HCT116 (cell line): ENCODE data around the gene RNF222. TPM values are rescaled to one million over a fixed set of nuclear protein-coding genes. Genes with fewer than 3 reads are reported as not detected.
A peak's percentile ranks its signal among the peaks of the same experiment; 100 is the strongest.

Source experiments
- ATAC-seq: fragments of 200-7000 bp; cut with Tn5 transposase; 2 replicates; pipeline ENCODE4 v1.9.1; 2020; ENCODE audit warnings: mild to moderate bottlenecking, moderate library complexity
- BruUV-seq: library from RNA; stranded (reverse); fragments of 400-500 nt; replicated peaks from 2 replicates; lab custom pipeline; 2021; lab: Mats Ljungman, UMichigan
- CTCF ChIA-PET: fragments of 300-600 bp; sonication (Branson Sonifier 250); formaldehyde crosslinking; loops from one replicate; lab custom pipeline; 2021; ENCODE audit warnings: antibody characterized with exemption; lab: Charles Lee
- POLR2A ChIA-PET: fragments of 300-600, 350-600 bp; sonication (Branson Sonifier 250); formaldehyde crosslinking; loops from one replicate; lab custom pipeline; 2021; ENCODE audit warnings: antibody characterized with exemption; lab: Charles Lee
- RAD21 ChIA-PET, 2 experiments: fragments of 300-600 bp; sonication (Branson Sonifier 250); formaldehyde crosslinking; loops; one replicate each; lab custom pipeline; 2023; ENCODE audit warnings: low total read pairs in 2 of 2; ENCODE audit not compliant: uncharacterized antibody in 2 of 2, unreplicated experiment in 2 of 2, low non-redundant PET in 1 of 2; lab: Charles Lee
- DNase-seq: peaks from one replicate; pipeline ENCODE4 v3.0.0-alpha.2; 2010; ENCODE audit warnings: low read depth, low spot score
- H2AFZ ChIP-seq: fragments of 200-600 bp; shearing (Covaris generic), sonication (generic); 2 replicates; pipeline ENCODE4 v1.6.1; 2017; ENCODE audit warnings: low read depth, mixed run types, mixed read lengths, antibody characterized with exemption, low read length; ENCODE audit not compliant: poor library complexity, severe bottlenecking
- H3K27ac ChIP-seq: 2 replicates; pipeline ENCODE4 v1.5.1; 2012; ENCODE audit warnings: low read depth, low read length
- H3K27me3 ChIP-seq: fragments of 200-600 bp; sonication (generic); 2 replicates; pipeline ENCODE4 v1.6.1; 2016; ENCODE audit warnings: mixed run types, low read length, mixed read lengths; ENCODE audit not compliant: insufficient read depth
- H3K36me3 ChIP-seq, 2 experiments: fragments of 200-500 bp in 1 of 2; fragments of 200-600 bp in 1 of 2; sonication (Bioruptor generic) in 1 of 2; sonication (generic) in 1 of 2; 2 replicates each; pipeline versions ENCODE4 v1.5.1 to v1.6.1; 2014 to 2016; ENCODE audit warnings: low read length in 2 of 2, inconsistent platforms in 1 of 2, mixed read lengths in 1 of 2, mixed run types in 1 of 2; ENCODE audit not compliant: insufficient read depth in 2 of 2, control insufficient read depth in 1 of 2
- H3K4me1 ChIP-seq, 2 experiments: fragments of 200-600 bp in 1 of 2; sonication (generic) in 1 of 2; 2 replicates each; pipeline versions ENCODE4 v1.5.1 to v1.6.1; 2012 to 2017; ENCODE audit warnings: low read length in 2 of 2, inconsistent platforms in 1 of 2, mild to moderate bottlenecking in 1 of 2, mixed read lengths in 1 of 2, mixed run types in 1 of 2, moderate library complexity in 1 of 2; ENCODE audit not compliant: insufficient read depth in 2 of 2, control insufficient read depth in 1 of 2
- H3K4me2 ChIP-seq: fragments of 200-600 bp; sonication (generic); 2 replicates; pipeline ENCODE4 v1.6.1; 2017; ENCODE audit warnings: mixed run types, low read length, mixed read lengths
- H3K4me3 ChIP-seq, 2 experiments: fragments of 200-600 bp in 1 of 2; sonication (generic) in 1 of 2; replicated peaks in 1 of 2; 2 replicates each; pipeline ENCODE4 v1.5.1; 2011 to 2016; ENCODE audit warnings: low read length in 2 of 2, control low read depth in 1 of 2, low read depth in 1 of 2, mild to moderate bottlenecking in 1 of 2, mixed read lengths in 1 of 2, mixed run types in 1 of 2
- H3K79me2 ChIP-seq: fragments of 200-600 bp; sonication (generic); 2 replicates; pipeline ENCODE4 v1.6.1; 2017; ENCODE audit warnings: mild to moderate bottlenecking, mixed run types, low read length, moderate library complexity, mixed read lengths; ENCODE audit not compliant: insufficient read depth
- H3K9ac ChIP-seq: fragments of 200-600 bp; sonication (generic); 2 replicates; pipeline ENCODE4 v1.6.1; 2016; ENCODE audit warnings: low read length, mixed read lengths
- H3K9me2 ChIP-seq: fragments of 200-600 bp; sonication (generic), shearing (Covaris generic); 2 replicates; pipeline ENCODE4 v1.6.1; 2017; ENCODE audit warnings: mixed run types, mild to moderate bottlenecking, moderate library complexity; ENCODE audit not compliant: insufficient read depth
- H3K9me3 ChIP-seq, 2 experiments: fragments of 200-500 bp in 1 of 2; fragments of 200-600 bp in 1 of 2; sonication (Bioruptor generic) in 1 of 2; sonication (generic) in 1 of 2; 2 replicates each; pipeline ENCODE4 v1.6.1; 2014 to 2017; ENCODE audit warnings: low read length in 2 of 2, mixed read lengths in 2 of 2, inconsistent platforms in 1 of 2, low read depth in 1 of 2, mild to moderate bottlenecking in 1 of 2, mixed run types in 1 of 2, moderate library complexity in 1 of 2; ENCODE audit not compliant: control insufficient read depth in 1 of 2, insufficient read depth in 1 of 2
- H4K20me1 ChIP-seq: fragments of 200-600 bp; sonication (generic), shearing (Covaris generic); 2 replicates; pipeline ENCODE4 v1.6.1; 2017; ENCODE audit warnings: mixed run types, mild to moderate bottlenecking, moderate library complexity; ENCODE audit not compliant: insufficient read depth
- CBX3 ChIP-seq: IDR thresholded peaks from 2 replicates; pipeline ENCODE4 v1.6.1; 2012; ENCODE audit warnings: low read depth
- CEBPB ChIP-seq: IDR thresholded peaks from 2 replicates; pipeline ENCODE4 v1.6.1; 2012; ENCODE audit warnings: low read depth
- EZH2phosphoT487 ChIP-seq: fragments of 200-600 bp; IDR thresholded peaks from 2 replicates; pipeline ENCODE4 v1.6.1; 2018; ENCODE audit warnings: antibody characterized with exemption, borderline replicate concordance
- FOSL1 ChIP-seq: IDR thresholded peaks from 2 replicates; pipeline ENCODE4 v1.6.1; 2012; ENCODE audit warnings: low read depth
- RAD21 ChIP-seq: IDR thresholded peaks from 2 replicates; pipeline ENCODE4 v1.6.1; 2012; ENCODE audit warnings: low read depth, mild to moderate bottlenecking
- SIN3A ChIP-seq: IDR thresholded peaks from 2 replicates; pipeline ENCODE4 v1.6.1; 2012; ENCODE audit warnings: low read depth
- SP1 ChIP-seq: IDR thresholded peaks from 2 replicates; pipeline ENCODE4 v1.6.1; 2012; ENCODE audit warnings: low read depth
- SRF ChIP-seq: IDR thresholded peaks from 2 replicates; pipeline ENCODE4 v1.6.1; 2012; ENCODE audit warnings: low read depth
- YY1 ChIP-seq: IDR thresholded peaks from 2 replicates; pipeline ENCODE4 v1.6.1; 2011; ENCODE audit warnings: low read length, low read depth, moderate library complexity, mild to moderate bottlenecking; ENCODE audit not compliant: insufficient replicate concordance; ENCODE audit errors: extremely low read depth
- ZFX ChIP-seq: fragments of 450-650 bp; IDR thresholded peaks from 2 replicates; pipeline ENCODE4 v1.6.1; 2017
- intact Hi-C: fragments of 100-400 bp; cut with micrococcal nuclease; formaldehyde crosslinking; loops from 2 replicates; pipeline ENCODE4 v1.10.0; 2022
- total RNA-seq: library from RNA; stranded (reverse); gene quantifications from one replicate; pipeline ENCODE4 v1.2.1, GENCODE V29; 2021; ENCODE audit not compliant: unreplicated experiment

The RNF222 gene
- total RNA-seq, 1 experiment from 2014 or later, result not detected

DNA sequence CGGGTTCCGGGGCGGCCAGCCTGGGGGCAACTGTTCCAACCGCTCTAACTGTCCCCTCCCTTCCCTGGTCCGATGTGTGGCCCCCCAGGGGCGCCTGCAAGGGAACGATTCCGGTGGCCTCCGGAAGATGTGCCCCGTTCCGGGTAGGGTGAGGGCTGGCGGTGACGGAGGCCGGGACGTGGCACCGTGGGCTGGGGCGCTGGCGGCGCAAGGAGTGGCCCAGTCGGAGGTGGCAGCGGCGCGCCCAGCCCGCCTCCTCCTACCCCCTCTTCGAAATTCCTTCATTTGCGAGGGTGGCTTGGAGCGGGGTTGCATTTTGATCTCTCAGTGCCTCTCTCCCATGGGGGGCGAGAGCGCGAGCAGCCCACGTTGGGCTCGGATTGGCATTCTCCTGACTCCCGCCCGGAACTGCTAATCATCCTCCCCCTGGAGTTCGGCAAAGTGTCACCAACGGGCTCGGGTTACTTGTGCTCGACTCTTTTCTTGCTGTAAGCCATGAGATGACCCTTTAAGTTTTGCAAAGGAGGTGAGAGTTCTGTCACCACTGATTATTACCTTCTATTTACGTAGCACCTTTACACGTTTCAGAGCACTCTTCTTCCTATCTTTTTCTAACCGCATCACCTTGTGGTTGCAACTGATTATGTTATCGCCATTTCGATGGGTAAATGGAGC is 38.7 kb upstream of the RNF222 start:
- Histone ChIP-seq H3K4me2 (peak overlapping the region; percentile 80), H3K9me2 (no peaks in the 10 kb centered on the region), H3K79me2 (peaks cover 53% of the 10 kb centered on the region), H3K36me3 (peaks cover 0 to 7% of the 10 kb centered on the region in 2 experiments; a peak in 2 of 4 replicates), H3K4me3 (peak overlapping the region; percentile 63 to 94), H3K27ac (peak overlapping the region; percentile 94), H3K27me3 (no peaks in the 10 kb centered on the region), H4K20me1 (peaks cover 4% of the 10 kb centered on the region; the same call in 1 of the 2 replicates), H2AFZ (no peak overlapping the region), H3K9me3 (no peaks in the 10 kb centered on the region), H3K4me1 (peaks cover 6 to 15% of the 10 kb centered on the region in 2 experiments), H3K9ac (peak overlapping the region; percentile 98)
- ATAC-seq, result peak; percentile 75
- no TSS peak for BruUV-seq
- DNase-seq, result peak; percentile 19
- TF ChIP-seq ZFX (peak; percentile 92), CBX3 (no peak), SRF (no peak), SIN3A (peak; percentile 49; the same call in 1 of the 2 replicates), SP1 (no peak), RAD21 (no peak), FOSL1 (no peak), YY1 (no peak), CEBPB (no peak), EZH2phosphoT487 (no peak)
- RAD21 ChIA-PET, result interaction anchor here (1.0 kb wide), 2 partner anchors 53 to 310 kb away, joined by 3 to 6 read pairs; no protein-coding TSS in a partner anchor
- POLR2A ChIA-PET, result interaction anchor here (0.7 to 1.8 kb wide), 12 partner anchors 10 to 349 kb away, joined by 3 to 14 read pairs (median 4); partner anchors contain the start of genes AURKB and MYH10
- CTCF ChIA-PET, result interaction anchor here (0.8 to 2.6 kb wide), 5 partner anchors 26 to 349 kb away, joined by 3 to 16 read pairs (median 5); no protein-coding TSS in a partner anchor
- intact Hi-C loops, result loop anchor here (1.0 to 5.0 kb wide), 2 partner anchors 53 to 196 kb away; partner anchors contain the start of genes MYH10 and RPL26
